ENCODE measurements around the gene ASB2. TPM values are rescaled to one million over a fixed set of nuclear protein-coding genes. Genes with fewer than 3 reads are reported as not detected.

The ASB2 gene
- total RNA-seq, 1 donor from 2014 or later, result 0.26 TPM

GRCh38 chr14:93902619-93903307 lies 73.6 kb downstream of the ASB2 start:
- Histone ChIP-seq H3K4me3 (ENCODE audit: low read depth, low read length) (no peak overlapping the region), H3K36me3 (ENCODE audit: control insufficient read depth, insufficient read depth, low read length) (no peaks in the 10 kb centered on the region), H3K27me3 (ENCODE audit: control insufficient read depth, insufficient read depth, low read length) (no peaks in the 10 kb centered on the region)
- no peak for TF ChIP-seq CTCF (IDR thresholded peaks at IDR 0.05; ENCODE audit: insufficient read depth, low read length, severe bottlenecking)
- FAIRE-seq (no peak), DNase-seq (ENCODE audit: low read depth) (no peak)

- no peak for TF ChIP-seq CTCF (IDR thresholded peaks at IDR 0.05; ENCODE audit: insufficient read depth, low read length, severe bottlenecking)
- DNase-seq (ENCODE audit: low read depth) (no peak), FAIRE-seq (no peak)
- no peaks in the 10 kb centered on the region for H3K27me3 ChIP-seq (ENCODE audit: control insufficient read depth, insufficient read depth, low read length)
- no peak overlapping the region for H3K4me3 ChIP-seq (ENCODE audit: low read depth, low read length)
- H3K36me3 ChIP-seq (ENCODE audit: control insufficient read depth, insufficient read depth, low read length), result no peaks in the 10 kb centered on the region
Observed at GRCh38 chr14:93901813-93902212, 74.6 kb downstream of the ASB2 start.

- FAIRE-seq (peak; percentile 47), DNase-seq (ENCODE audit: low read depth) (no peak)
- no peaks in the 10 kb centered on the region for H3K27me3 ChIP-seq (ENCODE audit: control insufficient read depth, insufficient read depth, low read length)
- no peaks in the 10 kb centered on the region for H3K36me3 ChIP-seq (ENCODE audit: control insufficient read depth, insufficient read depth, low read length)
- H3K4me3 ChIP-seq (ENCODE audit: low read depth, low read length), result no peak overlapping the region
- TF ChIP-seq CTCF (IDR thresholded peaks at IDR 0.05; ENCODE audit: insufficient read depth, low read length, severe bottlenecking), result no peak
Observed at GRCh38 chr14:93898731-93899130, 77.6 kb downstream of the ASB2 start.

- FAIRE-seq (no peak), DNase-seq (ENCODE audit: low read depth) (no peak)
- no peaks in the 10 kb centered on the region for H3K36me3 ChIP-seq (ENCODE audit: control insufficient read depth, insufficient read depth, low read length)
- H3K4me3 ChIP-seq (ENCODE audit: low read depth, low read length), result no peak overlapping the region
- H3K27me3 ChIP-seq (ENCODE audit: control insufficient read depth, insufficient read depth, low read length), result no peaks in the 10 kb centered on the region
- TF ChIP-seq CTCF (IDR thresholded peaks at IDR 0.05; ENCODE audit: insufficient read depth, low read length, severe bottlenecking), result no peak
Observed at GRCh38 chr14:93898081-93898611, 78.2 kb downstream of the ASB2 start.

GRCh38 chr14:93897476-93897845 lies 78.9 kb downstream of the ASB2 start:
- no peak for TF ChIP-seq CTCF (IDR thresholded peaks at IDR 0.05; ENCODE audit: insufficient read depth, low read length, severe bottlenecking)
- H3K27me3 ChIP-seq (ENCODE audit: control insufficient read depth, insufficient read depth, low read length), result no peaks in the 10 kb centered on the region
- no peaks in the 10 kb centered on the region for H3K36me3 ChIP-seq (ENCODE audit: control insufficient read depth, insufficient read depth, low read length)
- FAIRE-seq (no peak), DNase-seq (ENCODE audit: low read depth) (no peak)
- H3K4me3 ChIP-seq (ENCODE audit: low read depth, low read length), result no peak overlapping the region
